Gastroesophageal sphincter (tissue), 4 donors: ENCODE measurements around the gene CNTN5. TPM values are rescaled to one million over a fixed set of nuclear protein-coding genes. Genes with fewer than 3 reads are reported as not detected.

Experiments used
- ATAC-seq: fragments of 150-250 bp; one replicate; pipeline ENCODE4 v1.9.1; 2016; ENCODE audit warnings: mild to moderate bottlenecking, moderate library complexity
- H3K27ac ChIP-seq, 4 donors: fragments of 200-600 bp; sonication (generic) in 3 of 4; 1 replicate in 3 of 4; 2 replicates in 1 of 4; pipeline ENCODE4 v1.5.1; 2016 to 2019
- H3K27me3 ChIP-seq: fragments of 200-600 bp; sonication (generic); one replicate; pipeline ENCODE4 v1.5.1; 2019
- H3K36me3 ChIP-seq, 2 donors: fragments of 200-600 bp; sonication (generic); one replicate each; pipeline ENCODE4 v1.5.1; 2019; ENCODE audit warnings: control low read depth in 1 of 2
- H3K4me1 ChIP-seq, 3 donors: fragments of 200-600 bp; sonication (generic); 1 replicate in 2 of 3; 2 replicates in 1 of 3; pipeline ENCODE4 v1.5.1; 2016 to 2019; ENCODE audit warnings: control low read depth in 2 of 3
- H3K4me3 ChIP-seq, 2 donors: fragments of 200-600 bp; sonication (generic); one replicate each; pipeline ENCODE4 v1.5.1; 2019; ENCODE audit warnings: mild to moderate bottlenecking in 1 of 2, moderate library complexity in 1 of 2
- H3K9me3 ChIP-seq, 3 donors: fragments of 200-600 bp; sonication (generic); one replicate each; pipeline ENCODE4 v1.5.1; 2017 to 2019; ENCODE audit warnings: control low read depth in 2 of 3
- CTCF ChIP-seq, 4 experiments: fragments of 200-600 bp in 2 of 4; fragments of 450-650 bp in 2 of 4; sonication (generic) in 1 of 4; IDR thresholded peaks; one replicate each; pipeline ENCODE4 v1.5.1; 2017 to 2019; ENCODE audit warnings: antibody characterized with exemption in 4 of 4, mild to moderate bottlenecking in 2 of 4, moderate library complexity in 2 of 4
- EP300 ChIP-seq: sonication (generic); formaldehyde crosslinking; IDR thresholded peaks from one replicate; pipeline ENCODE4 v1.6.1; 2017; ENCODE audit warnings: antibody characterized with exemption, mild to moderate bottlenecking
- POLR2A ChIP-seq, 2 donors: fragments of 450-650 bp; IDR thresholded peaks; one replicate each; pipeline ENCODE4 v1.6.1; 2017; ENCODE audit warnings: antibody characterized with exemption in 2 of 2, mild to moderate bottlenecking in 2 of 2, moderate library complexity in 1 of 2
- POLR2AphosphoS5 ChIP-seq: sonication (generic); formaldehyde crosslinking; IDR thresholded peaks from one replicate; pipeline ENCODE4 v1.6.1; 2017; ENCODE audit warnings: antibody characterized with exemption
- WGBS, 2 donors: methylation state at CpG; one replicate each; pipeline ENCODE4 v1.1.5; 2018; ENCODE audit warnings: low coverage in 1 of 2; 5-methylcytosine and 5-hydroxymethylcytosine counted together
- total RNA-seq, 4 donors: library from RNA; depleted of rRNA; stranded (reverse); fragments of >200 nt; gene quantifications; one replicate each; pipeline ENCODE4 v1.1.0, GENCODE V29; 2016

CNTN5 gene
- total RNA-seq, 4 donors from 2014 or later: 0.16 TPM; not detected in 3

GRCh38 chr11:100141201-100141600 lies 1120.5 kb downstream of the CNTN5 start:
- no peak for TF ChIP-seq POLR2A (IDR thresholded peaks at IDR 0.05)
- no peak for TF ChIP-seq CTCF (IDR thresholded peaks at IDR 0.05)
- TF ChIP-seq POLR2AphosphoS5: no peak
- TF ChIP-seq EP300: no peak
- Histone ChIP-seq H3K9me3 (no peaks in the 10 kb centered on the region), H3K27ac (no peak overlapping the region), H3K27me3 (no peaks in the 10 kb centered on the region), H3K36me3 (no peaks in the 10 kb centered on the region), H3K4me3 (no peak overlapping the region), H3K4me1 (no peaks in the 10 kb centered on the region)
- 64 to 78% methylated on average over 3 of the region's 3 CpGs for WGBS, 2 donors
- no peak for ATAC-seq

DNA sequence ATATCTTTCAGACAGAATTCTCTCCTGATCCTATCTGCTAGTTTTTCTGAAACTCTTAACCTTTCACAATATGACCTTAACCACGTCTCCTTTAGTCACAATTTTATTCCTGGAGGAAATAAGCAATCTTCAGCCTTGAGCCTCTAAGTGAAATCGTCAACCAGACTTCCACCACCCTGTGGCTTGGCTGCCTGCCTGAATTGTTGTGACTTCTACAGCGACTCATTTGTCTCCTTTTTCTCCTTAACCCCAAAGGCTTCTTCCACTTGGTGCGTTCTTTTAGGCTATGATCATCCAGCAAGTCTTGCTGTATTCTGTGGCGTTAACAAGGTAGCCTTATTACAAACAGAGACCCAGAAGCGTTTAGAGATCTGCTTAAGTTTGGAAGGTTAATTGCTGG lies 1131.2 kb downstream of the CNTN5 start:
- whole genome bisulfite sequencing, 2 donors: 39 to 46% methylated on average over 6 of the region's 6 CpGs
- no peaks in the 10 kb centered on the region for H3K4me1 ChIP-seq
- H3K36me3 ChIP-seq: no peaks in the 10 kb centered on the region
- ATAC-seq: no peak
- H3K4me3 ChIP-seq: no peak overlapping the region
- TF ChIP-seq CTCF (IDR thresholded peaks at IDR 0.05) (no peak), POLR2AphosphoS5 (no peak), POLR2A (IDR thresholded peaks at IDR 0.05) (no peak), EP300 (no peak)
- H3K9me3 ChIP-seq: no peaks in the 10 kb centered on the region
- no peak overlapping the region for H3K27ac ChIP-seq
- no peaks in the 10 kb centered on the region for H3K27me3 ChIP-seq

DNA sequence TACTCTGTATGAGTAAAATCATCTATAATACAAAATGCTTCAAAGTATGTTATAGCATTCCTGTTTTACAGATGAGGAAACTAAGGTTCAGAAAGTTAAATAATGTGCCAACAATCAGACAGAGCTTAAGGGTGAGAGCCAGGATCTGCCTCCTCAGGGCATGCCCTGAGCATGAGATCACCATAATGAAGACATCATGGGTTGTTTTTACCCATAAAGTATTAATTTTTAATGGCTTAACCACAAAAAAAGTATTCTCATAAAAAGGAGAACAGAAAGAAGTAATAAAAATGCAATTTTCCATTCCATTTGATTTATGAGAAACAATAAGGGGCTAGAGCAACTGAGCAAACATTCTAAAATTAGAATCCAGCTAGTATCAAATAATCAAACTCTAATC lies 1132.0 kb downstream of the CNTN5 start:
- no peak for ATAC-seq
- TF ChIP-seq EP300: no peak
- no peak for TF ChIP-seq CTCF (IDR thresholded peaks at IDR 0.05)
- TF ChIP-seq POLR2A (IDR thresholded peaks at IDR 0.05): no peak
- TF ChIP-seq POLR2AphosphoS5: no peak
- Histone ChIP-seq H3K27ac (no peak overlapping the region), H3K27me3 (no peaks in the 10 kb centered on the region), H3K4me1 (no peaks in the 10 kb centered on the region), H3K36me3 (no peaks in the 10 kb centered on the region), H3K4me3 (no peak overlapping the region), H3K9me3 (no peaks in the 10 kb centered on the region)

DNA sequence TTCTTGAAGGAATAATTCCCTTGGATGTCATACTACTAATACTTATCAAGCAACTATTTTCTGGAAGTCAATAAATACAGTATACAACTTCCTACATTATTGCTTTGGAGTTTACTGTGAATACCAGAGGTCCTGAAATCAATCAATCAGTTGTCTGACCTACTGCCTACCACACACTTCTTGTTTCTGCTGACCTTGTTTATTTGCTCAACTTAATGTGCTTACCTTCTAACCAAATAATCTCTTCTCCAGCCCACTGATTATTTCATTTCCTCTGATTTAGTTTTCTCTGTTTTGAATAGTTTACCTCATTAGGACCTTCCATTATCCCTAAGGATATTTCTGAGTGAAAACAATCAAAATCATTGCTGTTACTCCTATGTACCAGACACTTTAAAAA lies 1142.7 kb downstream of the CNTN5 start:
- no peaks in the 10 kb centered on the region for H3K4me1 ChIP-seq
- no peaks in the 10 kb centered on the region for H3K27me3 ChIP-seq
- no peak overlapping the region for H3K27ac ChIP-seq
- H3K36me3 ChIP-seq: no peaks in the 10 kb centered on the region
- ATAC-seq: no peak
- no peaks in the 10 kb centered on the region for H3K9me3 ChIP-seq
- no peak overlapping the region for H3K4me3 ChIP-seq
- TF ChIP-seq CTCF (IDR thresholded peaks at IDR 0.05): no peak
- no peak for TF ChIP-seq EP300
- TF ChIP-seq POLR2AphosphoS5: no peak
- TF ChIP-seq POLR2A (IDR thresholded peaks at IDR 0.05): no peak

DNA sequence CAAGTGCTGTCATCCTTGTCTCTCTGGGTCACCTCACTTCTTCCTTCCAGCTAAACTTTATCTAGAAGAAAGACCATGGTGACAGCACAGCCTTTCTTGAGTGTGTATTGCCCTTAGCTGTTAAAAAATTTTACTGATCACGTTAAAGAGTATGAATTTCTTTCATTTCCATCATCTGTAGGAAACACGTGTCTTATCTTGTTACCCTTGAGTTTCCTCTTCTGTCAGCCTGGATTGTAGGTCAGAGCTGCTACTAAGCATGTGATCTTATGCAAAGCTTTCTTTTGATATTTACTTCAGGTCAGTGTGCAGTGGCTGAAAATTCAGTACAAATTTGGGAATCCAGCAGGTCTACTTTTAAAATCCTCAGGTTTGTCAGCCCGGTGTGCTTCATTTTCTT lies 1154.1 kb downstream of the CNTN5 start:
- TF ChIP-seq POLR2AphosphoS5: no peak
- no peak for TF ChIP-seq CTCF (IDR thresholded peaks at IDR 0.05)
- TF ChIP-seq POLR2A (IDR thresholded peaks at IDR 0.05): no peak
- no peak for TF ChIP-seq EP300
- Histone ChIP-seq H3K27me3 (no peaks in the 10 kb centered on the region), H3K4me3 (no peak overlapping the region), H3K27ac (no peak overlapping the region), H3K9me3 (no peaks in the 10 kb centered on the region), H3K36me3 (no peaks in the 10 kb centered on the region), H3K4me1 (no peaks in the 10 kb centered on the region)
- no peak for ATAC-seq
- whole genome bisulfite sequencing, 2 donors: 34 to 49% methylated on average over 3 of the region's 3 CpGs
